CD14-positive monocyte (primary cell): ENCODE results near the gene CAMK1D. TPM values are rescaled to one million over a fixed set of nuclear protein-coding genes. Genes with fewer than 3 reads are reported as not detected.

Source experiments
- DNase-seq, 3 donors: peaks; one replicate each; pipeline ENCODE4 v3.0.0-alpha.2; 2011 to 2022
- H2AFZ ChIP-seq: 2 replicates; pipeline ENCODE4 v1.6.0; 2012; ENCODE audit warnings: mild to moderate bottlenecking, low read depth, low read length, inconsistent platforms; ENCODE audit not compliant: insufficient read depth, poor library complexity, severe bottlenecking
- H3K27ac ChIP-seq, 2 donors: 1 replicate in 1 of 2; 2 replicates in 1 of 2; pipeline ENCODE4 v1.5.1; 2012 to 2013; ENCODE audit warnings: low read length in 2 of 2, control low read depth in 1 of 2, inconsistent platforms in 1 of 2, low read depth in 1 of 2, mild to moderate bottlenecking in 1 of 2
- H3K27me3 ChIP-seq, 2 donors: one replicate each; pipeline versions ENCODE4 v1.6.0 to v1.6.1; 2011 to 2013; ENCODE audit warnings: low read length in 2 of 2; ENCODE audit not compliant: control insufficient read depth in 2 of 2, insufficient read depth in 2 of 2
- H3K36me3 ChIP-seq, 2 donors: replicated peaks in 1 of 2; 1 replicate in 1 of 2; 2 replicates in 1 of 2; pipeline versions ENCODE4 v1.5.1 to v1.6.1; 2012 to 2013; ENCODE audit warnings: low read length in 2 of 2, control low read depth in 1 of 2, inconsistent platforms in 1 of 2, mild to moderate bottlenecking in 1 of 2; ENCODE audit not compliant: insufficient read depth in 2 of 2, control insufficient read depth in 1 of 2
- H3K4me1 ChIP-seq, 2 donors: 1 replicate in 1 of 2; 2 replicates in 1 of 2; pipeline versions ENCODE4 v1.5.1 to v1.6.1; 2012 to 2013; ENCODE audit warnings: low read length in 2 of 2, control low read depth in 1 of 2, inconsistent platforms in 1 of 2, mild to moderate bottlenecking in 1 of 2, moderate library complexity in 1 of 2; ENCODE audit not compliant: insufficient read depth in 2 of 2, control insufficient read depth in 1 of 2
- H3K4me2 ChIP-seq: replicated peaks from 2 replicates; pipeline ENCODE3; 2012; ENCODE audit warnings: low read length, moderate library complexity, mild to moderate bottlenecking; ENCODE audit not compliant: poor library complexity, severe bottlenecking; ENCODE audit errors: extremely low read depth
- H3K4me3 ChIP-seq, 3 experiments: fragments of 200-600 bp in 1 of 3; sonication (generic) in 1 of 3; replicated peaks in 1 of 3; 1 replicate in 2 of 3; 2 replicates in 1 of 3; pipeline ENCODE4 v1.5.1; 2011 to 2013; ENCODE audit warnings: low read length in 3 of 3, mild to moderate bottlenecking in 3 of 3, control low read depth in 2 of 3, low read depth in 2 of 3, inconsistent platforms in 1 of 3, moderate library complexity in 1 of 3
- H3K79me2 ChIP-seq: 2 replicates; pipeline ENCODE4 v1.6.0; 2012; ENCODE audit warnings: mild to moderate bottlenecking, control low read depth, inconsistent platforms, low read length, moderate library complexity; ENCODE audit not compliant: insufficient read depth
- H3K9ac ChIP-seq: 2 replicates; pipeline ENCODE4 v1.6.0; 2017; ENCODE audit warnings: low read length, mild to moderate bottlenecking; ENCODE audit not compliant: insufficient read depth, poor library complexity, severe bottlenecking
- H3K9me3 ChIP-seq, 2 donors: replicated peaks in 1 of 2; 1 replicate in 1 of 2; 2 replicates in 1 of 2; pipeline versions ENCODE4 v1.5.1 to v1.6.1; 2012 to 2013; ENCODE audit warnings: low read length in 2 of 2, control low read depth in 1 of 2; ENCODE audit not compliant: control insufficient read depth in 1 of 2, insufficient read depth in 1 of 2
- H4K20me1 ChIP-seq: 2 replicates; pipeline ENCODE4 v1.6.0; 2012; ENCODE audit warnings: mild to moderate bottlenecking, low read length, control low read depth, moderate library complexity; ENCODE audit not compliant: insufficient read depth
- H3K27ac Mint-ChIP-seq, 7 donors: one replicate each; pipeline ENCODE4 v1.8.0; 2020; ENCODE audit warnings: mild to moderate bottlenecking in 7 of 7, mixed read lengths in 7 of 7, moderate library complexity in 6 of 7, inconsistent platforms in 2 of 7
- H3K27me3 Mint-ChIP-seq, 3 donors: one replicate each; pipeline ENCODE4 v1.8.0; 2021 to 2022; ENCODE audit warnings: low read depth in 3 of 3, mild to moderate bottlenecking in 3 of 3, mixed read lengths in 3 of 3, moderate library complexity in 3 of 3, inconsistent platforms in 1 of 3
- H3K36me3 Mint-ChIP-seq, 2 donors: one replicate each; pipeline ENCODE4 v1.8.0; 2020; ENCODE audit warnings: mixed read lengths in 2 of 2, inconsistent platforms in 1 of 2, mild to moderate bottlenecking in 1 of 2
- H3K4me1 Mint-ChIP-seq: one replicate; pipeline ENCODE4 v1.8.0; 2020; ENCODE audit warnings: mild to moderate bottlenecking, mixed read lengths
- H3K4me3 Mint-ChIP-seq, 2 donors: one replicate each; pipeline ENCODE4 v1.8.0; 2020; ENCODE audit warnings: mild to moderate bottlenecking in 2 of 2, mixed read lengths in 2 of 2, moderate library complexity in 1 of 2
- H3K9me3 Mint-ChIP-seq, 7 donors: one replicate each; pipeline ENCODE4 v1.8.0; 2020 to 2022; ENCODE audit warnings: mixed read lengths in 7 of 7, mild to moderate bottlenecking in 6 of 7, moderate library complexity in 6 of 7, inconsistent platforms in 2 of 7
- WGBS: methylation state at CpG from one replicate; pipeline ENCODE4 v1.1.5; 2013; ENCODE audit warnings: missing lambda C conversion rate; ENCODE audit not compliant: insufficient coverage; 5-methylcytosine and 5-hydroxymethylcytosine counted together
- intact Hi-C, 2 donors: fragments of 100-400 bp; cut with micrococcal nuclease; formaldehyde crosslinking; loops; one replicate each; pipeline versions ENCODE4 v1.15.0 to v1.15.1; 2023
- polyA plus RNA-seq, 3 donors: library from polyadenylated mRNA; depleted of rRNA in 1 of 3; unstranded in 2 of 3; stranded (reverse) in 1 of 3; fragments of 300-500 nt in 2 of 3; fragments of >200 nt in 1 of 3; fragmentation: Illumina TruSeq in 2 of 3; gene quantifications; 1 replicate in 2 of 3; 2 replicates in 1 of 3; pipeline ENCODE4 v1.2.3, GENCODE V29; 2012 to 2021
- TF ChIP-seq, protein P1 (sequence below): fragments of 200-600 bp; IDR thresholded peaks from one replicate; pipeline ENCODE4 v1.8.0; 2022; ENCODE audit warnings: antibody characterized with exemption, mild to moderate bottlenecking

Gene CAMK1D
- polyA plus RNA-seq, 3 donors, result 6.7 to 11.8 (median 7.1) TPM

DNA sequence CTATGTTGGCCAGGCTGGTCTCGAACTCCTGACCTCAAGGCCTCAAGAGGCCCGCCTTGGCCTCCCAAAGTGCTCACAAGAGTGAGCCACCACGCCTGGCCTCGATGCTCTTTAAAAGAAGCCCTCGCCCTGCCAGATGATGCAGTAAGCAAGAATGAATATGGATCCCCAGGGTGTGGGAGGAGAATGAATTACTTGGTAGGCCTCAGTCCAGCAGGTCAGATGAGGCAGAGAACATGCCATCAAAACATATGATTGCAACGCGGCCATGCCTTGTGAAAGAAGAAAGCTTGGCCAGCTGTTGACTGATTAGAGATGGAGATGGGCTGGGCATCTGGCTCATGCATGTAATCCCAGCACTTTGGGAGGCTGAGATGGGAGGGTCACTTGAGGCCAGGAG is 68.7 kb downstream of the CAMK1D start:
- no peak overlapping the region for H3K27ac Mint-ChIP-seq
- H3K4me1 Mint-ChIP-seq, result peaks cover 10% of the 10 kb centered on the region
- no peaks in the 10 kb centered on the region for H3K27me3 ChIP-seq
- peaks cover 0 to 3% (median 2%) of the 10 kb centered on the region in 7 donors for H3K9me3 Mint-ChIP-seq
- TF ChIP-seq, protein P1, sequence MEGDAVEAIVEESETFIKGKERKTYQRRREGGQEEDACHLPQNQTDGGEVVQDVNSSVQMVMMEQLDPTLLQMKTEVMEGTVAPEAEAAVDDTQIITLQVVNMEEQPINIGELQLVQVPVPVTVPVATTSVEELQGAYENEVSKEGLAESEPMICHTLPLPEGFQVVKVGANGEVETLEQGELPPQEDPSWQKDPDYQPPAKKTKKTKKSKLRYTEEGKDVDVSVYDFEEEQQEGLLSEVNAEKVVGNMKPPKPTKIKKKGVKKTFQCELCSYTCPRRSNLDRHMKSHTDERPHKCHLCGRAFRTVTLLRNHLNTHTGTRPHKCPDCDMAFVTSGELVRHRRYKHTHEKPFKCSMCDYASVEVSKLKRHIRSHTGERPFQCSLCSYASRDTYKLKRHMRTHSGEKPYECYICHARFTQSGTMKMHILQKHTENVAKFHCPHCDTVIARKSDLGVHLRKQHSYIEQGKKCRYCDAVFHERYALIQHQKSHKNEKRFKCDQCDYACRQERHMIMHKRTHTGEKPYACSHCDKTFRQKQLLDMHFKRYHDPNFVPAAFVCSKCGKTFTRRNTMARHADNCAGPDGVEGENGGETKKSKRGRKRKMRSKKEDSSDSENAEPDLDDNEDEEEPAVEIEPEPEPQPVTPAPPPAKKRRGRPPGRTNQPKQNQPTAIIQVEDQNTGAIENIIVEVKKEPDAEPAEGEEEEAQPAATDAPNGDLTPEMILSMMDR, result no peak
- H3K36me3 ChIP-seq, result no peaks in the 10 kb centered on the region
- H3K4me1 ChIP-seq, result no peaks in the 10 kb centered on the region
- no peak overlapping the region for H2AFZ ChIP-seq
- H3K4me3 ChIP-seq, result no peak overlapping the region
- H4K20me1 ChIP-seq, result peaks cover 93% of the 10 kb centered on the region
- no peak overlapping the region for H3K27ac ChIP-seq
- no peaks in the 10 kb centered on the region for H3K36me3 Mint-ChIP-seq
- 100% methylated on average over 3 of the region's 7 CpGs for whole genome bisulfite sequencing
- no peak overlapping the region for H3K4me2 ChIP-seq
- no peaks in the 10 kb centered on the region for H3K9me3 ChIP-seq
- no peak overlapping the region for H3K4me3 Mint-ChIP-seq
- no peak overlapping the region for H3K9ac ChIP-seq
- intact Hi-C loops, result no loop called here
- peaks cover 2 to 6% (median 4%) of the 10 kb centered on the region in 3 donors for H3K27me3 Mint-ChIP-seq
- no peak for DNase-seq
- H3K79me2 ChIP-seq, result no peaks in the 10 kb centered on the region

DNA sequence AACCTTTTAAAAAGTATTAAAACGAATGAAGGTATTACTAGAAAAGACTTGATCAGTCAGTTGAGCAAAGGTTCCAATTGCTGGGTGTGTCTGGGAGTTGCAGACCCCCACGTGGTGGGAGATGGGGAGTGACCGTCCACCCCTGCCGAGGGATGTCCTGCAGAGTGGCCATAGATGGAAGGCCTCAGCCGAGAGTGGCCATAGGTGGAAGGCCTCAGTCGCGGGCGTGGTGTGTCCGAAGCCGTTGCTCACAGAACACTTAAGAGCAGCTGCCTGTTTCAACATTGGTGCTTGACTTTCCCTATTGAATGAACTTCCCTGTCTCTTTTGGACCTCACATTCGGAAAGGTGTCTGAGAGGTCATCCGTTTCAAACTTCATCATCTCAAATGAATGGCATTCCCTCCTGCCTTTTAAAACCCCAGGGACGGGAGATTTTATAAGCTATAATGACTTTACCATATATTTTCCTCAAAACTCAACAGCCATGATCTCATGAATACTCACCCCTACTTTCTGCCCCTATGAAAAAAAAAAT is 69.4 kb downstream of the CAMK1D start:
- TF ChIP-seq, protein P1, result no peak
- Histone ChIP-seq H3K9ac (no peak overlapping the region), H3K36me3 (no peaks in the 10 kb centered on the region), H3K9me3 (no peaks in the 10 kb centered on the region), H3K4me3 (no peak overlapping the region), H3K4me2 (no peak overlapping the region), H3K27me3 (no peaks in the 10 kb centered on the region), H4K20me1 (peaks cover 94% of the 10 kb centered on the region), H3K79me2 (no peaks in the 10 kb centered on the region), H3K4me1 (no peaks in the 10 kb centered on the region), H3K27ac (no peak overlapping the region), H2AFZ (no peak overlapping the region)
- no peak for DNase-seq
- peaks cover 10% of the 10 kb centered on the region for H3K4me1 Mint-ChIP-seq
- no peak overlapping the region for H3K27ac Mint-ChIP-seq
- WGBS, result 99% methylated on average over 11 of the region's 13 CpGs
- peaks cover 0 to 2% (median 0%) of the 10 kb centered on the region in 7 donors for H3K9me3 Mint-ChIP-seq
- no peaks in the 10 kb centered on the region for H3K36me3 Mint-ChIP-seq
- H3K4me3 Mint-ChIP-seq, result no peak overlapping the region
- peaks cover 2 to 6% (median 4%) of the 10 kb centered on the region in 3 donors for H3K27me3 Mint-ChIP-seq
- intact Hi-C loops, result no loop called here
